ENCODE measurements around the gene HELZ2.

HELZ2 gene

GRCh38 chr20:63554361-63555278 lies 19.4 kb downstream of the HELZ2 start:
- ChIA-PET CTCF (no interaction called here), POLR2A (interaction anchor here (1.0 to 1.4 kb wide), 2 partner anchors 58 to 72 kb away, joined by 3 to 4 read pairs; partner anchors contain the start of gene GMEB2)
- no peak for TF ChIP-seq FOXM1 (IDR thresholded peaks at IDR 0.05; ENCODE audit: borderline replicate concordance)
- TF ChIP-seq ELF4 (IDR thresholded peaks at IDR 0.05), result no peak
- no peak for TF ChIP-seq SUZ12 (IDR thresholded peaks at IDR 0.05)
- no peak for TF ChIP-seq LEF1 (IDR thresholded peaks at IDR 0.05; ENCODE audit: borderline replicate concordance)
- TF ChIP-seq PKNOX1 (IDR thresholded peaks at IDR 0.05), result no peak
- TF ChIP-seq FOXK2 (IDR thresholded peaks at IDR 0.05), result no peak
- TF ChIP-seq TARDBP (IDR thresholded peaks at IDR 0.05), result no peak
- TF ChIP-seq ARNT (IDR thresholded peaks at IDR 0.05), result no peak
- no peak for TF ChIP-seq ZNF384 (IDR thresholded peaks at IDR 0.05)
- TF ChIP-seq NFRKB (IDR thresholded peaks at IDR 0.05), result no peak
- TF ChIP-seq SP1 (IDR thresholded peaks at IDR 0.05), result no peak
- no peak for TF ChIP-seq FOXA1 (IDR thresholded peaks at IDR 0.05)
- TF ChIP-seq L3MBTL2 (conservative IDR thresholded peaks at IDR 0.05), result no peak
- TF ChIP-seq CTBP1 (IDR thresholded peaks at IDR 0.05; ENCODE audit: borderline replicate concordance), result no peak
- no peak for TF ChIP-seq BHLHE40 (IDR thresholded peaks at IDR 0.05; ENCODE audit: borderline replicate concordance)
- DNase-seq (ENCODE audit: extremely low spot score), result no peak

GRCh38 chr20:63553933-63554290 lies 20.1 kb downstream of the HELZ2 start, which contains the start of gene FNDC11:
TSS of gene FNDC11 (plus strand) at chr20:63554159. CDS start at chr20:63555664, 1,505 bp downstream.
- ChIA-PET CTCF (no interaction called here), POLR2A (no interaction called here)
- no peak for DNase-seq (ENCODE audit: extremely low spot score)

GRCh38 chr20:63553251-63553932 lies 20.6 kb downstream of the HELZ2 start:
- CTCF ChIA-PET, result no interaction called here
- POLR2A ChIA-PET, result no interaction called here
- peak; percentile 90 for DNase-seq (ENCODE audit: extremely low spot score)
- TF ChIP-seq ZNF384 (IDR thresholded peaks at IDR 0.05) (no peak), FOXK2 (IDR thresholded peaks at IDR 0.05) (no peak), SP1 (IDR thresholded peaks at IDR 0.05) (peak; percentile 71; the same call in 1 of the 2 replicates)

More at GRCh38 chr20:63553933-63554290, 20.1 kb downstream of the HELZ2 start, which contains the start of gene FNDC11:
- TF ChIP-seq LEF1 (IDR thresholded peaks at IDR 0.05; ENCODE audit: borderline replicate concordance) (no peak), ELF4 (IDR thresholded peaks at IDR 0.05) (no peak), L3MBTL2 (conservative IDR thresholded peaks at IDR 0.05) (no peak), SP1 (IDR thresholded peaks at IDR 0.05) (no peak), FOXK2 (IDR thresholded peaks at IDR 0.05) (no peak), CTBP1 (IDR thresholded peaks at IDR 0.05; ENCODE audit: borderline replicate concordance) (no peak), PKNOX1 (IDR thresholded peaks at IDR 0.05) (no peak), ARNT (IDR thresholded peaks at IDR 0.05) (no peak), TARDBP (IDR thresholded peaks at IDR 0.05) (no peak), SUZ12 (IDR thresholded peaks at IDR 0.05) (no peak), HDGF (IDR thresholded peaks at IDR 0.05; ENCODE audit: borderline replicate concordance) (no peak), NFRKB (IDR thresholded peaks at IDR 0.05) (no peak), FOXM1 (IDR thresholded peaks at IDR 0.05; ENCODE audit: borderline replicate concordance) (no peak), FOXA1 (IDR thresholded peaks at IDR 0.05) (no peak), BHLHE40 (IDR thresholded peaks at IDR 0.05; ENCODE audit: borderline replicate concordance) (no peak), ZNF384 (IDR thresholded peaks at IDR 0.05) (no peak)

- ChIA-PET CTCF (no interaction called here), POLR2A (no interaction called here)
- TF ChIP-seq HDGF (IDR thresholded peaks at IDR 0.05; ENCODE audit: borderline replicate concordance) (no peak), TARDBP (IDR thresholded peaks at IDR 0.05) (no peak), SUZ12 (IDR thresholded peaks at IDR 0.05) (no peak), ZNF384 (IDR thresholded peaks at IDR 0.05) (no peak), FOXK2 (IDR thresholded peaks at IDR 0.05) (no peak), SP1 (IDR thresholded peaks at IDR 0.05) (no peak), CTBP1 (IDR thresholded peaks at IDR 0.05; ENCODE audit: borderline replicate concordance) (no peak), FOXA1 (IDR thresholded peaks at IDR 0.05) (no peak)
- DNase-seq (ENCODE audit: extremely low spot score), result no peak
These were observed 21.4 kb downstream of the HELZ2 start for GRCh38 chr20:63552481-63553249.

- TF ChIP-seq PKNOX1 (IDR thresholded peaks at IDR 0.05), result no peak
- TF ChIP-seq TARDBP (IDR thresholded peaks at IDR 0.05), result no peak
- TF ChIP-seq SUZ12 (IDR thresholded peaks at IDR 0.05), result no peak
- TF ChIP-seq LEF1 (IDR thresholded peaks at IDR 0.05; ENCODE audit: borderline replicate concordance), result no peak
- TF ChIP-seq CTBP1 (IDR thresholded peaks at IDR 0.05; ENCODE audit: borderline replicate concordance), result no peak
- TF ChIP-seq NFRKB (IDR thresholded peaks at IDR 0.05), result no peak
- no peak for TF ChIP-seq BHLHE40 (IDR thresholded peaks at IDR 0.05; ENCODE audit: borderline replicate concordance)
- TF ChIP-seq HDGF (IDR thresholded peaks at IDR 0.05; ENCODE audit: borderline replicate concordance), result no peak
- no peak for TF ChIP-seq FOXM1 (IDR thresholded peaks at IDR 0.05; ENCODE audit: borderline replicate concordance)
- TF ChIP-seq SP1 (IDR thresholded peaks at IDR 0.05), result no peak
- no peak for TF ChIP-seq ARNT (IDR thresholded peaks at IDR 0.05)
- DNase-seq (ENCODE audit: extremely low spot score), result no peak
- POLR2A ChIA-PET, result interaction anchor here (1.8 kb wide), 1 partner anchor 23 kb away, joined by 8 read pairs; the partner anchor contains the start of gene HELZ2
- CTCF ChIA-PET, result no interaction called here
These were observed 23.0 kb downstream of the HELZ2 start for GRCh38 chr20:63551068-63551467.
